A549 treated with DMSO at 1 μM for 4 hours (cell line): ENCODE results near the gene PPP3R2. TPM values are rescaled to one million over a fixed set of nuclear protein-coding genes. Genes with fewer than 3 reads are reported as not detected.

Source experiments
- total RNA-seq: library from RNA; stranded (reverse); fragments of 200-300 nt; extraction: Qiagen RNA extraction; gene quantifications from 5 replicates; pipeline ENCODE4 v1.2.3, GENCODE V29; 2022; ENCODE audit warnings: low read depth

PPP3R2 gene
- total RNA-seq, result not detected in 5 replicates

GRCh38 chr9:101594796-101595195 lies at the start of gene PPP3R2:
TSS of gene PPP3R2 (minus strand) at chr9:101594969. CDS start at chr9:101594921, 48 bp downstream.

Other genes starting within 250 kb of the PPP3R2 start
- gene BAAT, start 210.0 kb downstream of the PPP3R2 start, total RNA-seq, result 0.40 to 0.67 TPM (median 0.57 TPM) in 5 replicates
- 14.2 to 16.8 TPM (median 15.9 TPM) in 5 replicates for gene MRPL50, start 196.4 kb downstream of the PPP3R2 start, total RNA-seq
- 6.2 to 9.0 TPM (median 7.4 TPM) in 5 replicates for gene ZNF189, start 196.1 kb downstream of the PPP3R2 start, total RNA-seq
- not detected in 5 replicates for gene ALDOB, start 159.2 kb downstream of the PPP3R2 start, total RNA-seq
- 21.1 to 26.5 TPM (median 26.0 TPM) in 5 replicates for gene RNF20, start 61.1 kb downstream of the PPP3R2 start, total RNA-seq
- not detected in 5 replicates for gene GRIN3A, start 143.7 kb upstream of the PPP3R2 start, total RNA-seq